GM23338 (cell line): ENCODE measurements around the gene GPC6. TPM values are rescaled to one million over a fixed set of nuclear protein-coding genes. Genes with fewer than 3 reads are reported as not detected.

Source experiments
- ATAC-seq: fragments of 200-7000 bp; cut with Tn5 transposase; 3 replicates; pipeline ENCODE4 v1.9.1; 2020
- DNase-seq: peaks from one replicate; pipeline ENCODE4 v3.0.0-alpha.2; 2015; ENCODE audit warnings: low spot score
- H2AFZ ChIP-seq: fragments of 200-600 bp; sonication (generic); 2 replicates; pipeline ENCODE4 v1.8.0; 2016; ENCODE audit warnings: antibody characterized with exemption, mild to moderate bottlenecking, moderate library complexity
- H3F3A ChIP-seq: fragments of 200-600 bp; sonication (generic); replicated peaks from 2 replicates; pipeline ENCODE4 v1.8.0; 2017; ENCODE audit warnings: antibody characterized with exemption, mixed run types, low read depth
- H3K27ac ChIP-seq: fragments of 200-600 bp; sonication (generic); 2 replicates; pipeline ENCODE4 v1.6.1; 2016; ENCODE audit warnings: low read depth
- H3K27me3 ChIP-seq: fragments of 200-600 bp; sonication (generic); 2 replicates; pipeline ENCODE4 v1.8.0; 2016; ENCODE audit warnings: mild to moderate bottlenecking, mixed run types, moderate library complexity; ENCODE audit not compliant: insufficient read depth
- H3K36me3 ChIP-seq: fragments of 200-600 bp; sonication (generic); 2 replicates; pipeline ENCODE4 v1.8.0; 2016; ENCODE audit warnings: mild to moderate bottlenecking; ENCODE audit not compliant: insufficient read depth
- H3K4me1 ChIP-seq: fragments of 200-600 bp; sonication (generic); 2 replicates; pipeline ENCODE4 v1.8.0; 2016; ENCODE audit warnings: mild to moderate bottlenecking, moderate library complexity; ENCODE audit not compliant: insufficient read depth
- H3K4me2 ChIP-seq: fragments of 200-600 bp; sonication (generic); 2 replicates; pipeline ENCODE4 v1.7.1; 2017; ENCODE audit warnings: mixed run types
- H3K4me3 ChIP-seq: fragments of 200-600 bp; sonication (generic); 2 replicates; pipeline ENCODE4 v1.6.1; 2016; ENCODE audit warnings: mixed run types
- H3K79me2 ChIP-seq: fragments of 200-600 bp; sonication (generic); replicated peaks from 2 replicates; pipeline ENCODE4 v1.8.0; 2017; ENCODE audit warnings: mild to moderate bottlenecking; ENCODE audit not compliant: insufficient read depth
- H3K9me2 ChIP-seq: fragments of 200-600 bp; sonication (generic); 2 replicates; pipeline ENCODE4 v1.8.0; 2017; ENCODE audit not compliant: insufficient read depth
- H4K20me1 ChIP-seq: fragments of 200-600 bp; sonication (generic); replicated peaks from 2 replicates; pipeline ENCODE4 v1.8.0; 2017; ENCODE audit warnings: mild to moderate bottlenecking; ENCODE audit not compliant: insufficient read depth
- H3K27ac Mint-ChIP-seq: 2 replicates; pipeline ENCODE4 v1.8.0; 2020; ENCODE audit warnings: inconsistent platforms, mild to moderate bottlenecking, moderate library complexity, mixed read lengths
- H3K27me3 Mint-ChIP-seq: 3 replicates; pipeline ENCODE4 v1.8.0; 2022; ENCODE audit warnings: low read depth, mild to moderate bottlenecking, moderate library complexity, mixed read lengths, inconsistent platforms; ENCODE audit not compliant: insufficient read depth, poor library complexity
- H3K36me3 Mint-ChIP-seq: 3 replicates; pipeline ENCODE4 v1.8.0; 2021; ENCODE audit warnings: low read depth, mild to moderate bottlenecking, inconsistent platforms, moderate library complexity, mixed read lengths
- H3K4me1 Mint-ChIP-seq: 3 replicates; pipeline ENCODE4 v1.8.0; 2020; ENCODE audit warnings: mild to moderate bottlenecking, inconsistent platforms, mixed read lengths
- H3K4me3 Mint-ChIP-seq: 3 replicates; pipeline ENCODE4 v1.8.0; 2021; ENCODE audit warnings: moderate library complexity, mild to moderate bottlenecking, inconsistent platforms, mixed read lengths
- H3K9me3 Mint-ChIP-seq: 3 replicates; pipeline ENCODE4 v1.8.0; 2020; ENCODE audit warnings: moderate library complexity, mild to moderate bottlenecking, inconsistent platforms, mixed read lengths
- CTCF ChIP-seq, 2 experiments: fragments of 200-600 bp in 1 of 2; sonication (generic) in 1 of 2; conservative IDR thresholded peaks; 2 replicates each; pipeline versions ENCODE4 v1.5.1 to v1.6.1; 2016 to 2017; ENCODE audit warnings: antibody characterized with exemption in 2 of 2, low read depth in 2 of 2, mild to moderate bottlenecking in 2 of 2, moderate library complexity in 1 of 2
- EZH2 ChIP-seq: fragments of 200-600 bp; sonication (generic); IDR thresholded peaks from one replicate; pipeline ENCODE4 v1.8.0; 2017; ENCODE audit warnings: antibody characterized with exemption, mild to moderate bottlenecking, low read depth; ENCODE audit not compliant: unreplicated experiment
- EZH2phosphoT487 ChIP-seq: fragments of 200-600 bp; sonication (generic); IDR thresholded peaks from one replicate; pipeline ENCODE4 v1.8.1; 2018; ENCODE audit warnings: antibody characterized with exemption; ENCODE audit not compliant: unreplicated experiment
- JUNB ChIP-seq: IDR thresholded peaks from one replicate; pipeline ENCODE4 v1.6.1; 2016; ENCODE audit warnings: antibody characterized with exemption; ENCODE audit not compliant: unreplicated experiment
- NANOG ChIP-seq: IDR thresholded peaks from 2 replicates; pipeline ENCODE4 v1.6.1; 2016; ENCODE audit warnings: antibody characterized with exemption, borderline replicate concordance
- STAT1 ChIP-seq: IDR thresholded peaks from one replicate; pipeline ENCODE4 v1.6.1; 2016; ENCODE audit warnings: antibody characterized with exemption; ENCODE audit not compliant: unreplicated experiment
- ZNF114 ChIP-seq: fragments of 250-450 bp; sonication (Bioruptor Pico); IDR thresholded peaks from 2 replicates; pipeline ENCODE4 v1.5.0; 2020; ENCODE audit warnings: mild to moderate bottlenecking, moderate library complexity
- ZNF331 ChIP-seq: fragments of 250-450 bp; sonication (Bioruptor Pico); IDR thresholded peaks from 2 replicates; pipeline ENCODE4 v1.5.0; 2020; ENCODE audit warnings: low read depth, mild to moderate bottlenecking, moderate library complexity
- polyA plus RNA-seq: library from polyadenylated mRNA; unstranded; fragments of >200 nt; fragmentation: Nextera tagmentation; extraction: Ambion mirVana; gene quantifications from 2 replicates; pipeline ENCODE4 v1.2.1, GENCODE V29; 2016
- total RNA-seq: library from RNA; depleted of rRNA; stranded (reverse); fragments of >200 nt; shearing (Covaris generic); gene quantifications from 2 replicates; pipeline ENCODE4 v1.2.3, GENCODE V29; 2014
- TF ChIP-seq, protein P1 (sequence below): fragments of 250-450 bp; sonication (Bioruptor Pico); IDR thresholded peaks from 2 replicates; pipeline ENCODE4 v1.5.0; 2020; ENCODE audit warnings: mild to moderate bottlenecking, moderate library complexity
- TF ChIP-seq, protein P2 (sequence below): IDR thresholded peaks from one replicate; pipeline ENCODE4 v1.6.1; 2018; ENCODE audit warnings: antibody characterized with exemption; ENCODE audit not compliant: unreplicated experiment
- TF ChIP-seq, protein P3 (sequence below): IDR thresholded peaks from 2 replicates; pipeline ENCODE4 v1.6.1; 2016; ENCODE audit warnings: antibody characterized with exemption

Gene GPC6
- total and polyA plus RNA-seq, 2 experiments from 2014 or later = 6.4 to 28.6 TPM

GRCh38 chr13:93411186-93411680, 184.6 kb downstream of the GPC6 start (continued):
- TF ChIP-seq, protein P1, sequence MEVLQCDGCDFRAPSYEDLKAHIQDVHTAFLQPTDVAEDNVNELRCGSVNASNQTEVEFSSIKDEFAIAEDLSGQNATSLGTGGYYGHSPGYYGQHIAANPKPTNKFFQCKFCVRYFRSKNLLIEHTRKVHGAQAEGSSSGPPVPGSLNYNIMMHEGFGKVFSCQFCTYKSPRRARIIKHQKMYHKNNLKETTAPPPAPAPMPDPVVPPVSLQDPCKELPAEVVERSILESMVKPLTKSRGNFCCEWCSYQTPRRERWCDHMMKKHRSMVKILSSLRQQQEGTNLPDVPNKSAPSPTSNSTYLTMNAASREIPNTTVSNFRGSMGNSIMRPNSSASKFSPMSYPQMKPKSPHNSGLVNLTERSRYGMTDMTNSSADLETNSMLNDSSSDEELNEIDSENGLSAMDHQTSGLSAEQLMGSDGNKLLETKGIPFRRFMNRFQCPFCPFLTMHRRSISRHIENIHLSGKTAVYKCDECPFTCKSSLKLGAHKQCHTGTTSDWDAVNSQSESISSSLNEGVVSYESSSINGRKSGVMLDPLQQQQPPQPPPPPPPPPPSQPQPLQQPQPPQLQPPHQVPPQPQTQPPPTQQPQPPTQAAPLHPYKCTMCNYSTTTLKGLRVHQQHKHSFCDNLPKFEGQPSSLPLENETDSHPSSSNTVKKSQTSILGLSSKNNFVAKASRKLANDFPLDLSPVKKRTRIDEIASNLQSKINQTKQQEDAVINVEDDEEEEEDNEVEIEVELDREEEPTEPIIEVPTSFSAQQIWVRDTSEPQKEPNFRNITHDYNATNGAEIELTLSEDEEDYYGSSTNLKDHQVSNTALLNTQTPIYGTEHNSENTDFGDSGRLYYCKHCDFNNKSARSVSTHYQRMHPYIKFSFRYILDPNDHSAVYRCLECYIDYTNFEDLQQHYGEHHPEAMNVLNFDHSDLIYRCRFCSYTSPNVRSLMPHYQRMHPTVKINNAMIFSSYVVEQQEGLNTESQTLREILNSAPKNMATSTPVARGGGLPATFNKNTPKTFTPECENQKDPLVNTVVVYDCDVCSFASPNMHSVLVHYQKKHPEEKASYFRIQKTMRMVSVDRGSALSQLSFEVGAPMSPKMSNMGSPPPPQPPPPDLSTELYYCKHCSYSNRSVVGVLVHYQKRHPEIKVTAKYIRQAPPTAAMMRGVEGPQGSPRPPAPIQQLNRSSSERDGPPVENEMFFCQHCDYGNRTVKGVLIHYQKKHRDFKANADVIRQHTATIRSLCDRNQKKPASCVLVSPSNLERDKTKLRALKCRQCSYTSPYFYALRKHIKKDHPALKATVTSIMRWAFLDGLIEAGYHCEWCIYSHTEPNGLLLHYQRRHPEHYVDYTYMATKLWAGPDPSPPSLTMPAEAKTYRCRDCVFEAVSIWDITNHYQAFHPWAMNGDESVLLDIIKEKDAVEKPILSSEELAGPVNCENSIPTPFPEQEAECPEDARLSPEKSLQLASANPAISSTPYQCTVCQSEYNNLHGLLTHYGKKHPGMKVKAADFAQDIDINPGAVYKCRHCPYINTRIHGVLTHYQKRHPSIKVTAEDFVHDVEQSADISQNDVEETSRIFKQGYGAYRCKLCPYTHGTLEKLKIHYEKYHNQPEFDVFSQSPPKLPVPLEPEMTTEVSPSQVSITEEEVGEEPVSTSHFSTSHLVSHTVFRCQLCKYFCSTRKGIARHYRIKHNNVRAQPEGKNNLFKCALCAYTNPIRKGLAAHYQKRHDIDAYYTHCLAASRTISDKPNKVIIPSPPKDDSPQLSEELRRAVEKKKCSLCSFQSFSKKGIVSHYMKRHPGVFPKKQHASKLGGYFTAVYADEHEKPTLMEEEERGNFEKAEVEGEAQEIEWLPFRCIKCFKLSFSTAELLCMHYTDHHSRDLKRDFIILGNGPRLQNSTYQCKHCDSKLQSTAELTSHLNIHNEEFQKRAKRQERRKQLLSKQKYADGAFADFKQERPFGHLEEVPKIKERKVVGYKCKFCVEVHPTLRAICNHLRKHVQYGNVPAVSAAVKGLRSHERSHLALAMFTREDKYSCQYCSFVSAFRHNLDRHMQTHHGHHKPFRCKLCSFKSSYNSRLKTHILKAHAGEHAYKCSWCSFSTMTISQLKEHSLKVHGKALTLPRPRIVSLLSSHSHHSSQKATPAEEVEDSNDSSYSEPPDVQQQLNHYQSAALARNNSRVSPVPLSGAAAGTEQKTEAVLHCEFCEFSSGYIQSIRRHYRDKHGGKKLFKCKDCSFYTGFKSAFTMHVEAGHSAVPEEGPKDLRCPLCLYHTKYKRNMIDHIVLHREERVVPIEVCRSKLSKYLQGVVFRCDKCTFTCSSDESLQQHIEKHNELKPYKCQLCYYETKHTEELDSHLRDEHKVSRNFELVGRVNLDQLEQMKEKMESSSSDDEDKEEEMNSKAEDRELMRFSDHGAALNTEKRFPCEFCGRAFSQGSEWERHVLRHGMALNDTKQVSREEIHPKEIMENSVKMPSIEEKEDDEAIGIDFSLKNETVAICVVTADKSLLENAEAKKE (CRISPR knock-in tag) = no peak
- TF ChIP-seq EZH2phosphoT487 = no peak

- Histone ChIP-seq H3K79me2 (peaks cover 4% of the 10 kb centered on the region; the same call in 1 of the 2 replicates), H3K4me1 (peaks cover 14% of the 10 kb centered on the region), H3F3A (no peaks in the 10 kb centered on the region), H3K4me2 (no peak overlapping the region), H3K4me3 (no peak overlapping the region), H3K27ac (no peak overlapping the region), H3K9me2 (no peaks in the 10 kb centered on the region), H4K20me1 (no peaks in the 10 kb centered on the region), H3K36me3 (no peaks in the 10 kb centered on the region), H3K27me3 (no peaks in the 10 kb centered on the region), H2AFZ (no peak overlapping the region)
- Mint-ChIP-seq H3K27ac (no peak overlapping the region), H3K36me3 (no peaks in the 10 kb centered on the region), H3K4me3 (no peak overlapping the region), H3K9me3 (no peaks in the 10 kb centered on the region), H3K27me3 (no peaks in the 10 kb centered on the region), H3K4me1 (peaks cover 17% of the 10 kb centered on the region)
- DNase-seq = no peak
- no peak for ATAC-seq
- TF ChIP-seq ZNF114 (no peak), EZH2phosphoT487 (no peak), STAT1 (no peak), JUNB (no peak), CTCF (conservative IDR thresholded peaks at IDR 0.05; ENCODE audit: low read depth in 2 of 2) (no peak), NANOG (no peak), ZNF331 (no peak), EZH2 (no peak)
- TF ChIP-seq, protein P2, sequence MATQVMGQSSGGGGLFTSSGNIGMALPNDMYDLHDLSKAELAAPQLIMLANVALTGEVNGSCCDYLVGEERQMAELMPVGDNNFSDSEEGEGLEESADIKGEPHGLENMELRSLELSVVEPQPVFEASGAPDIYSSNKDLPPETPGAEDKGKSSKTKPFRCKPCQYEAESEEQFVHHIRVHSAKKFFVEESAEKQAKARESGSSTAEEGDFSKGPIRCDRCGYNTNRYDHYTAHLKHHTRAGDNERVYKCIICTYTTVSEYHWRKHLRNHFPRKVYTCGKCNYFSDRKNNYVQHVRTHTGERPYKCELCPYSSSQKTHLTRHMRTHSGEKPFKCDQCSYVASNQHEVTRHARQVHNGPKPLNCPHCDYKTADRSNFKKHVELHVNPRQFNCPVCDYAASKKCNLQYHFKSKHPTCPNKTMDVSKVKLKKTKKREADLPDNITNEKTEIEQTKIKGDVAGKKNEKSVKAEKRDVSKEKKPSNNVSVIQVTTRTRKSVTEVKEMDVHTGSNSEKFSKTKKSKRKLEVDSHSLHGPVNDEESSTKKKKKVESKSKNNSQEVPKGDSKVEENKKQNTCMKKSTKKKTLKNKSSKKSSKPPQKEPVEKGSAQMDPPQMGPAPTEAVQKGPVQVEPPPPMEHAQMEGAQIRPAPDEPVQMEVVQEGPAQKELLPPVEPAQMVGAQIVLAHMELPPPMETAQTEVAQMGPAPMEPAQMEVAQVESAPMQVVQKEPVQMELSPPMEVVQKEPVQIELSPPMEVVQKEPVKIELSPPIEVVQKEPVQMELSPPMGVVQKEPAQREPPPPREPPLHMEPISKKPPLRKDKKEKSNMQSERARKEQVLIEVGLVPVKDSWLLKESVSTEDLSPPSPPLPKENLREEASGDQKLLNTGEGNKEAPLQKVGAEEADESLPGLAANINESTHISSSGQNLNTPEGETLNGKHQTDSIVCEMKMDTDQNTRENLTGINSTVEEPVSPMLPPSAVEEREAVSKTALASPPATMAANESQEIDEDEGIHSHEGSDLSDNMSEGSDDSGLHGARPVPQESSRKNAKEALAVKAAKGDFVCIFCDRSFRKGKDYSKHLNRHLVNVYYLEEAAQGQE = no peak
- TF ChIP-seq, protein P3, sequence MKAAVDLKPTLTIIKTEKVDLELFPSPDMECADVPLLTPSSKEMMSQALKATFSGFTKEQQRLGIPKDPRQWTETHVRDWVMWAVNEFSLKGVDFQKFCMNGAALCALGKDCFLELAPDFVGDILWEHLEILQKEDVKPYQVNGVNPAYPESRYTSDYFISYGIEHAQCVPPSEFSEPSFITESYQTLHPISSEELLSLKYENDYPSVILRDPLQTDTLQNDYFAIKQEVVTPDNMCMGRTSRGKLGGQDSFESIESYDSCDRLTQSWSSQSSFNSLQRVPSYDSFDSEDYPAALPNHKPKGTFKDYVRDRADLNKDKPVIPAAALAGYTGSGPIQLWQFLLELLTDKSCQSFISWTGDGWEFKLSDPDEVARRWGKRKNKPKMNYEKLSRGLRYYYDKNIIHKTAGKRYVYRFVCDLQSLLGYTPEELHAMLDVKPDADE = no peak
These were observed 186.1 kb downstream of the GPC6 start for GRCh38 chr13:93412676-93413075.
